ENCODE results near the gene RAB20.

RAB20 gene

DNA sequence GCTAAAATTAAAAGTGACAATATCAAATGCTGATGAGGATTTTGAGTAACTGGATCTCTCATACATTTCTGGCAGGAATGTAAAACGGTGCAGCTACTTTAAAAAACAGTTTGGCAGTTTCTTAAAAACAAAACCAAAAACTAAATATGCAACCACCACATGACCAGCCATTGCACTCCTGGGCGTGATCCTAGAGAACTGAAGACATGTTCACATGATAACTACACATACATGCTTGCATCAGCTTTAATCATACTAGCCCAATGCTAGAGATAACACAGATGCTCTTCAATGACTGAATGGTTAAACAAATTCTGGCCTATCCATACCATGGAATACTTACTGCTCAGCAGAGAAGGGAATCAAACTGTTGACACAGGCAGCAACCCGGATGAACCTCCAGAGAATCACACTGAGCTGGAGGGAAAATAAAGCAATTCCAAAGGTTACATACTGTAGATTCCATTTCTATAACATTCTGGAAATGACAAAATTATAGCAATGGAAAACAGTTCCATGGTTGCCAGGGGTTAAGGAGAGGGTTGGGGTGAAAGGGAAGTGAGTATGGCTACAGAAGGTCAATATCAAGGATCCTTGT lies 28.4 kb upstream of the RAB20 start:
- Mint-ChIP-seq H3K27me3 (ENCODE audit: low read depth, poor library complexity) (peaks cover 4% of the 10 kb centered on the region), H3K4me1 (peaks cover 5% of the 10 kb centered on the region), H3K9me3 (peaks cover 7% of the 10 kb centered on the region), H3K36me3 (ENCODE audit: low read depth) (no peaks in the 10 kb centered on the region), H3K27ac (peak overlapping the region; percentile 10), H3K4me3 (no peak overlapping the region)
- TF ChIP-seq, protein P1, sequence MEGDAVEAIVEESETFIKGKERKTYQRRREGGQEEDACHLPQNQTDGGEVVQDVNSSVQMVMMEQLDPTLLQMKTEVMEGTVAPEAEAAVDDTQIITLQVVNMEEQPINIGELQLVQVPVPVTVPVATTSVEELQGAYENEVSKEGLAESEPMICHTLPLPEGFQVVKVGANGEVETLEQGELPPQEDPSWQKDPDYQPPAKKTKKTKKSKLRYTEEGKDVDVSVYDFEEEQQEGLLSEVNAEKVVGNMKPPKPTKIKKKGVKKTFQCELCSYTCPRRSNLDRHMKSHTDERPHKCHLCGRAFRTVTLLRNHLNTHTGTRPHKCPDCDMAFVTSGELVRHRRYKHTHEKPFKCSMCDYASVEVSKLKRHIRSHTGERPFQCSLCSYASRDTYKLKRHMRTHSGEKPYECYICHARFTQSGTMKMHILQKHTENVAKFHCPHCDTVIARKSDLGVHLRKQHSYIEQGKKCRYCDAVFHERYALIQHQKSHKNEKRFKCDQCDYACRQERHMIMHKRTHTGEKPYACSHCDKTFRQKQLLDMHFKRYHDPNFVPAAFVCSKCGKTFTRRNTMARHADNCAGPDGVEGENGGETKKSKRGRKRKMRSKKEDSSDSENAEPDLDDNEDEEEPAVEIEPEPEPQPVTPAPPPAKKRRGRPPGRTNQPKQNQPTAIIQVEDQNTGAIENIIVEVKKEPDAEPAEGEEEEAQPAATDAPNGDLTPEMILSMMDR (IDR thresholded peaks at IDR 0.05), result no peak
- DNase-seq, result no peak

DNA sequence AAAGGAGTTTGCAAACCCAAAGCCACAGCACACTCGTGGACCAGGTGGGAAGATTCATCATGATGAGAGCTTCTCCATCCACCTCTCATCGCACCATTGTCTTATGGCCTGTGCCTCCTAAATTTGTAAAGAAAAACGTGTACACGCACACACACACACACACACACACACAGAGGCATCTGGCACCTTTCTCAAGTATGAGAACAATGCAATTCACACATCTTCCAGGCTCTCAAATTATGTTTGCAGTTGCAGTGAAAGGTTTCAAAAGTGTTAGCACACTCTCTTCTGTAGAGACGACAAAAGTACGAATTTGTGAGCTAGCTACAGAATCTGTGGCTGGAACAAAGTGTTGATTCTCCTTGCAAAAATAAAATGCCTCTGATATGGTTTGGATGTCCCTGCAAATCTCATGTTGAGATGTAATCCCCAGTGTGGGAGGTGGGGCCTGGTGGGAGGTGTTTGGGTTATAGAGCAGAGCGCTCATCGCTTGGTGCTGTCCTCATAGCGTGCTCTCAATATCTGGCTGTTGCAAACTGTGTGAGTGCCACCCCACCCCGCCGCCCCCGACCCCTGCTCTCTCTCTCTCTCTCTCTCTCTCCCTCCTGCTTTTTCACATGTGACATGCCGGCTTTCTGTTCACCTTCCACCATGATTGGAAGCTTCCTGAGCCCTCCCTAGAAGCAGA lies 21.8 kb upstream of the RAB20 start:
- Mint-ChIP-seq H3K27me3 (ENCODE audit: low read depth, poor library complexity) (no peaks in the 10 kb centered on the region), H3K36me3 (ENCODE audit: low read depth) (no peaks in the 10 kb centered on the region), H3K27ac (no peak overlapping the region), H3K4me3 (no peak overlapping the region), H3K9me3 (peaks cover 7% of the 10 kb centered on the region), H3K4me1 (peaks cover 27% of the 10 kb centered on the region)
- DNase-seq, result no peak
- TF ChIP-seq, protein P1 (IDR thresholded peaks at IDR 0.05), result no peak

DNA sequence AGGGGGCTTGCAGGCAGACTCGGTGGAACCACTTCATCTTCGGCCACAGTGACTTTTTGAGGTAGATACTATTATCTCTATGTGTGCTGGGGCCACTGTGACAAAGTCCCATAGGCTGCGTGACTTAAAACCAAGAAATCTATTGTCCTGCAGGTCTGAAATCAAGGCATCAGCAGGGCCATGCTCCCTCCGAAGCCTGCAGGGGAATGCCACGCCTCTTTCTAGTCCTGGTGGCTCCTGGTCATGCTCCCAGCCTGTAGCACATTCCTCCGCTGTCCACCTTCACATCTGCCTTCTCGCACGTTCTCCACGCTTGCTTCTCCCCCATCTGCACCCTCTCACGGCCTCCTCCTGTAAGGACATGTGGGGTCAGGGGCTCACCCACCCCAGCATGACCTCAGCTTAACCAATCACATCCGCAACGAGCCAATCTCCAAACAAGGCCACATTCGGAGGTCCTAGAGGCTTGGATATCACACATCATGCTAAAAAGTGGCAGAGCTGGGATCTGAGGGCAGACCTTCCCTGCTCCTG lies 21.0 kb upstream of the RAB20 start:
- Mint-ChIP-seq H3K4me3 (no peak overlapping the region), H3K4me1 (peaks cover 33% of the 10 kb centered on the region), H3K27me3 (ENCODE audit: low read depth, poor library complexity) (no peaks in the 10 kb centered on the region), H3K27ac (no peak overlapping the region), H3K36me3 (ENCODE audit: low read depth) (no peaks in the 10 kb centered on the region), H3K9me3 (peaks cover 4% of the 10 kb centered on the region)
- TF ChIP-seq, protein P1 (IDR thresholded peaks at IDR 0.05), result no peak
- DNase-seq, result no peak

DNA sequence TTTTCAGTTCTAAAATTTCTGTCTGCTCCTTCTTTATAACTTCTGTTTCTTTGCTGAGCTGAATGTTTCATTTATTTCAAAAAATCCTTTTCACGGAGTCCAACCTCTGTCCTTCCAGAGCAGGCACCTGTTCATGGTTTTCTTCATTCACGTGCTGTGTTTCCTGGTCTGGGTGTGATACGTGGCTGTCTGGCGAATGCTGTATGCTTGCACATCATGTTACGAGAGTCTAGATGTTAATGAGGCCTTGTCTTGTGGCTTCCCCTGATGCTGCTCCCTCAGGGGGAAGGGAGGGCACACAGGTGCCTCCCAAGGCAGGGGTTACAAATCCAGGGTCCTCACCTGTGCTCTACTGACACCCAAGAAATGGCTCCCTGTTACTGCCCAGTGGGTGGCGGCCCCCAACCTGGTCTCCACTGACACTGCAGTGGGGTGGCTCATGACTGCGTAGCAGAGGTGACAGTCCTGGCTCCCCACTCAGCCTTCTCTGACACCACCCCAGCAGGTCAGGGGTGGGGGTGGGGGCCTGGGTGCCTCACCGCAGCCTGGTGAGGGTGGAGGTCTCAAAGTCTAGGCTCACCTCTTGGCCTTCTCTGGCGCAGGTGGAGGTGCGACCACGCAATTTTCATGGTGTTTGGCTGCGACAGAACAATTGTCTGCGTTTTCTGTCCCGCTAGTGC lies 20.1 kb upstream of the RAB20 start:
- TF ChIP-seq, protein P1 (IDR thresholded peaks at IDR 0.05), result no peak
- peaks cover 41% of the 10 kb centered on the region for H3K4me1 Mint-ChIP-seq
- DNase-seq, result no peak
- H3K9me3 Mint-ChIP-seq, result peaks cover 4% of the 10 kb centered on the region
- H3K4me3 Mint-ChIP-seq, result no peak overlapping the region
- no peaks in the 10 kb centered on the region for H3K27me3 Mint-ChIP-seq (ENCODE audit: low read depth, poor library complexity)
- H3K36me3 Mint-ChIP-seq (ENCODE audit: low read depth), result no peaks in the 10 kb centered on the region
- peak overlapping the region; percentile 44 for H3K27ac Mint-ChIP-seq

DNA sequence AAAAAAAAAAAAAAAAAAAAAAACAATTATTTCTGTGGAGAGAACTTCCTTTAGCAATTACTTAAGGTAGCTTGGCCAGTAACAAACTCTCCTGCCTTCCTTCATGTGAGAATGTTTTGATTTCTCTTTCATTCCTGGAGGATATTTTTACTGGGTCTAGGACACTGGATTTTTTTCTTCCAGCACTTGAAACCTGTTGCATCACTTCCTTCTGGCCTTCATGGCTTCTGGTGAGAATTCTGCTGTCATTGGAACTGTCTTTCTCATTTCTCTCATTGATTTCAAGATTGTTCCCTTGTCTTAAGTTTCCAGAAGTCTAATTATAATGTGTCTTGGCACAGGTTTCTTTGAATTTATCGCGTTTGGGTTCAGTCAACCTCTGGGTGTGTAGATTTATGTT lies 19.3 kb upstream of the RAB20 start:
- Mint-ChIP-seq H3K27ac (peak overlapping the region; percentile 44), H3K4me3 (no peak overlapping the region), H3K9me3 (no peaks in the 10 kb centered on the region), H3K27me3 (ENCODE audit: low read depth, poor library complexity) (peaks cover under 1% of the 10 kb centered on the region), H3K36me3 (ENCODE audit: low read depth) (no peaks in the 10 kb centered on the region), H3K4me1 (peaks cover 46% of the 10 kb centered on the region)
- TF ChIP-seq, protein P1 (IDR thresholded peaks at IDR 0.05), result no peak
- DNase-seq, result no peak

All from nephron progenitor cell (in vitro differentiated cells).